Tibial artery (tissue), 4 donors: ENCODE results near the gene KIAA0513.

ENCODE experiments used
- DNase-seq, 2 donors: peaks; one replicate each; pipeline ENCODE4 v3.0.0-alpha.2; 2019
- H3K27ac ChIP-seq, 2 donors: fragments of 200-600 bp; sonication (generic) in 1 of 2; 1 replicate in 1 of 2; 2 replicates in 1 of 2; pipeline ENCODE4 v1.5.1; 2018 to 2019; ENCODE audit warnings: mild to moderate bottlenecking in 1 of 2
- H3K27me3 ChIP-seq, 2 donors: fragments of 200-600 bp; sonication (generic) in 1 of 2; one replicate each; pipeline versions ENCODE4 v1.5.1 to v1.6.0; 2016 to 2019
- H3K36me3 ChIP-seq, 3 donors: fragments of 200-600 bp; sonication (generic) in 2 of 3; one replicate each; pipeline ENCODE4 v1.5.1; 2016 to 2019; ENCODE audit warnings: mild to moderate bottlenecking in 2 of 3
- H3K4me1 ChIP-seq, 4 donors: fragments of 200-600 bp; sonication (generic) in 2 of 4; 1 replicate in 3 of 4; 2 replicates in 1 of 4; pipeline ENCODE4 v1.5.1; 2016 to 2019
- H3K4me3 ChIP-seq, 2 donors: fragments of 200-600 bp; sonication (generic) in 1 of 2; 1 replicate in 1 of 2; 2 replicates in 1 of 2; pipeline ENCODE4 v1.5.1; 2018 to 2019; ENCODE audit warnings: mild to moderate bottlenecking in 2 of 2
- H3K9me3 ChIP-seq, 3 donors: fragments of 200-600 bp; sonication (generic) in 1 of 3; one replicate each; pipeline ENCODE4 v1.5.1; 2016 to 2019
- intact Hi-C: fragments of 100-400 bp; cut with DNase I; formaldehyde crosslinking; loops from one replicate; pipeline ENCODE4 v1.15.0; 2023; ENCODE audit warnings: low total_unique reads
- TF ChIP-seq, protein P1 (sequence below), 2 experiments: fragments of 200-600 bp in 1 of 2; fragments of 450-650 bp in 1 of 2; IDR thresholded peaks; one replicate each; pipeline ENCODE4 v1.5.1; 2017 to 2019; ENCODE audit warnings: antibody characterized with exemption in 2 of 2, mild to moderate bottlenecking in 1 of 2, moderate library complexity in 1 of 2

KIAA0513 gene

GRCh38 chr16:85078226-85078625, 50.6 kb downstream of the KIAA0513 start:
- intact Hi-C loops: no loop called here
- H3K36me3 ChIP-seq: peaks cover 17 to 44% (median 39%) of the 10 kb centered on the region in 3 donors
- TF ChIP-seq, protein P1, sequence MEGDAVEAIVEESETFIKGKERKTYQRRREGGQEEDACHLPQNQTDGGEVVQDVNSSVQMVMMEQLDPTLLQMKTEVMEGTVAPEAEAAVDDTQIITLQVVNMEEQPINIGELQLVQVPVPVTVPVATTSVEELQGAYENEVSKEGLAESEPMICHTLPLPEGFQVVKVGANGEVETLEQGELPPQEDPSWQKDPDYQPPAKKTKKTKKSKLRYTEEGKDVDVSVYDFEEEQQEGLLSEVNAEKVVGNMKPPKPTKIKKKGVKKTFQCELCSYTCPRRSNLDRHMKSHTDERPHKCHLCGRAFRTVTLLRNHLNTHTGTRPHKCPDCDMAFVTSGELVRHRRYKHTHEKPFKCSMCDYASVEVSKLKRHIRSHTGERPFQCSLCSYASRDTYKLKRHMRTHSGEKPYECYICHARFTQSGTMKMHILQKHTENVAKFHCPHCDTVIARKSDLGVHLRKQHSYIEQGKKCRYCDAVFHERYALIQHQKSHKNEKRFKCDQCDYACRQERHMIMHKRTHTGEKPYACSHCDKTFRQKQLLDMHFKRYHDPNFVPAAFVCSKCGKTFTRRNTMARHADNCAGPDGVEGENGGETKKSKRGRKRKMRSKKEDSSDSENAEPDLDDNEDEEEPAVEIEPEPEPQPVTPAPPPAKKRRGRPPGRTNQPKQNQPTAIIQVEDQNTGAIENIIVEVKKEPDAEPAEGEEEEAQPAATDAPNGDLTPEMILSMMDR (IDR thresholded peaks at IDR 0.05): no peak

GRCh38 chr16:85078952-85079351, 51.4 kb downstream of the KIAA0513 start:
- Histone ChIP-seq H3K4me1 (no peaks in the 10 kb centered on the region), H3K36me3 (peaks cover 16 to 43% (median 36%) of the 10 kb centered on the region in 3 donors), H3K27me3 (no peaks in the 10 kb centered on the region), H3K9me3 (no peaks in the 10 kb centered on the region), H3K4me3 (no peak overlapping the region), H3K27ac (no peak overlapping the region)
- intact Hi-C loops: no loop called here
- no peak for DNase-seq
- TF ChIP-seq, protein P1 (IDR thresholded peaks at IDR 0.05): no peak

More at GRCh38 chr16:85078226-85078625, 50.6 kb downstream of the KIAA0513 start:
- H3K27ac ChIP-seq: no peak overlapping the region
- no peaks in the 10 kb centered on the region for H3K4me1 ChIP-seq
- DNase-seq: no peak
- H3K9me3 ChIP-seq: no peaks in the 10 kb centered on the region
- H3K27me3 ChIP-seq: no peaks in the 10 kb centered on the region
- H3K4me3 ChIP-seq: no peak overlapping the region

DNA sequence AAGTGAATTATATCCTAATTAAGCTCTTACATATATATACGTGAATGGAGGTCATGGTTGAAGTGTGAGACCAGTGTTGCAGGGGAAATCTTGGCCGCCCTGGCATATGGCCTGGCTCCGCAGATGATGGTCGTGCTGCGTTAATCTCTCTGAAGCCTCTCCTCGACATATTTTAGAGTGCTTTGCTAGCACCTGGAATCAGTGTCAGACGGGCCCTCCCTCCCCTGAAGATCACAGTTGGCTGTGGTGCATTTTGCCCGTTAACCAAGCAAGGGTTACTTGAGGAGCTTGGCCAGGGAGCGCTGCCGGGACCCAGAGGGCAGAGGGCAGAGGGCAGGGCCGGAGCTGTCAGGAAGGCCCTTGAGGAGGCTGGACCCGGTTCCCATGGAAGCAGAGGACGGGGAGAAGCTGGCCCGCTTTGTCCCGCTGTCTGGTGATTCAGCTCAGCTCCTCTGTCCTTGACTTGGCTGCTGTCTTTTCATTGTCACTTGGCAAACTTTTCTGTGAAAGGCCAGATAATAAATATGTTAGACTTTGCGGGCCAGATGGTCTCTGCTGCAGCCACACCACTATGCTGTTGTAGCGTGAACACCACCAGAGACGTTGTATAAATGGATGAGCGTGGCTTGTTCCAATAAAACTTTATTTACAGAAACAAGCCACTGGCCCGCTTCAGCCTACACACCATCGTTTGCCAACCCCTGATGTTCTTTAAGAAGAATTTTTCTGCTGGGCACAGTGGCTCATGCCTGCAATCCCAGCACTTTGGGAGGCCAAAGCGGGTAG, 52.4 kb downstream of the KIAA0513 start:
- no peak overlapping the region for H3K27ac ChIP-seq
- no peaks in the 10 kb centered on the region for H3K27me3 ChIP-seq
- H3K4me3 ChIP-seq: no peak overlapping the region
- H3K4me1 ChIP-seq: no peaks in the 10 kb centered on the region
- no peaks in the 10 kb centered on the region for H3K9me3 ChIP-seq
- peaks cover 16 to 43% (median 36%) of the 10 kb centered on the region in 3 donors for H3K36me3 ChIP-seq
- no peak for DNase-seq
- TF ChIP-seq, protein P1 (IDR thresholded peaks at IDR 0.05): no peak
- intact Hi-C loops: no loop called here

- intact Hi-C loops: no loop called here
- TF ChIP-seq, protein P1 (IDR thresholded peaks at IDR 0.05): no peak
Measured at GRCh38 chr16:85081038-85081437, 53.4 kb downstream of the KIAA0513 start.

DNA sequence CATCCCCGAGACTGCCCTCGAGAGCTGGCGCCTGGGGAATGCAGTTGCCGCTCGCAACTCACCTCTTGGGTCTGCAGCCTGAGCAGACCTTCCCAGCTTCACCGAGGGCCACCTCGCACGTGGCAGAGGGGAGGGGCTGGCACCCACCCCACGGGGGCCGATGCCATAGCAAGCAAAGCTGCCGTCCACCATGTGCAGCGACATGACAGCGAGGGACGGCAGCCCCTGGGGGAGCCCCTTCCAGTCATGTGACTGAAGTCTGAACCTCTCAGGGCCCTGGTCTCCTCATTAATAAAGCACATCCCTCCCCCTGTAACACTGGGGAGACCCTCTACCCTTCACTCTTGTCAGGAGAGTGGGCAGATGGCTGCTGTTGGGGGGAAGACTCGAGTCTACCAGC, 54.2 kb downstream of the KIAA0513 start:
- no peak for DNase-seq
- intact Hi-C loops: no loop called here
- Histone ChIP-seq H3K27ac (no peak overlapping the region), H3K27me3 (no peaks in the 10 kb centered on the region), H3K4me1 (no peaks in the 10 kb centered on the region), H3K36me3 (peaks cover 16 to 33% (median 31%) of the 10 kb centered on the region in 3 donors), H3K9me3 (no peaks in the 10 kb centered on the region), H3K4me3 (no peak overlapping the region)
- TF ChIP-seq, protein P1 (IDR thresholded peaks at IDR 0.05): no peak

More at GRCh38 chr16:85081038-85081437, 53.4 kb downstream of the KIAA0513 start:
- Histone ChIP-seq H3K36me3 (peaks cover 16 to 40% (median 31%) of the 10 kb centered on the region in 3 donors), H3K9me3 (no peaks in the 10 kb centered on the region), H3K4me1 (no peaks in the 10 kb centered on the region), H3K27ac (no peak overlapping the region), H3K27me3 (no peaks in the 10 kb centered on the region), H3K4me3 (no peak overlapping the region)
- DNase-seq: no peak
